GM21526 (cell line): ENCODE measurements around the gene NOC3L.

Experiments
- ATAC-seq: cut with Tn5 transposase; IDR thresholded peaks from one replicate; pipeline ENCODE4 v1.9.1; 2021; ENCODE audit warnings: moderate library complexity; ENCODE audit not compliant: unreplicated experiment, low FRiP score

NOC3L gene

GRCh38 chr10:94307046-94307615 is 55.6 kb downstream of the NOC3L start:
- ATAC-seq = no peak

GRCh38 chr10:94303929-94304328 is 58.8 kb downstream of the NOC3L start:
- no peak for ATAC-seq

GRCh38 chr10:94300042-94300441 is 62.7 kb downstream of the NOC3L start:
- no peak for ATAC-seq

GRCh38 chr10:94299417-94299816 is 63.3 kb downstream of the NOC3L start:
- no peak for ATAC-seq

- ATAC-seq = no peak
Measured at GRCh38 chr10:94294168-94294567, 68.6 kb downstream of the NOC3L start.

- ATAC-seq = no peak
Measured at GRCh38 chr10:94293354-94293753, 69.4 kb downstream of the NOC3L start.

- no peak for ATAC-seq
Measured at GRCh38 chr10:94292434-94293090, 70.2 kb downstream of the NOC3L start.

GRCh38 chr10:94288361-94289101 is 74.2 kb downstream of the NOC3L start:
- no peak for ATAC-seq

- ATAC-seq = no peak
Measured at GRCh38 chr10:94287336-94287735, 75.4 kb downstream of the NOC3L start.

- ATAC-seq = no peak
Measured at GRCh38 chr10:94286901-94287300, 75.8 kb downstream of the NOC3L start.

- no peak for ATAC-seq
Measured at GRCh38 chr10:94285271-94285670, 77.5 kb downstream of the NOC3L start.
